ENCODE data around the gene KRT82. TPM values are rescaled to one million over a fixed set of nuclear protein-coding genes. Genes with fewer than 3 reads are reported as not detected.

Gene KRT82
- total and polyA plus RNA-seq, 4 donors: not detected

- no peaks in the 10 kb centered on the region for H3K27me3 ChIP-seq (ENCODE audit: control insufficient read depth in 4 of 4, insufficient read depth in 4 of 4, low read length in 3 of 4)
- no peak for DNase-seq (ENCODE audit: low spot score)
- TF ChIP-seq CTCF (IDR thresholded peaks at IDR 0.05; ENCODE audit: low read depth, low read length, missing input control): no peak
- H3K27ac ChIP-seq (ENCODE audit: low read depth in 1 of 2, low read length in 2 of 2): no peak overlapping the region
- H3K4me1 ChIP-seq (ENCODE audit: control insufficient read depth in 4 of 4, insufficient read depth in 4 of 4, low read length in 3 of 4): no peaks in the 10 kb centered on the region
- H3K9ac ChIP-seq (ENCODE audit: low read depth in 1 of 2, low read length in 2 of 2): no peak overlapping the region
- H3K4me3 ChIP-seq (ENCODE audit: low read depth in 1 of 3, low read length in 3 of 3): no peak overlapping the region
- H3K9me3 ChIP-seq (ENCODE audit: control insufficient read depth in 4 of 4, low read length in 3 of 4): no peaks in the 10 kb centered on the region
- 85% methylated on average over 6 of the region's 6 CpGs for WGBS
- H3K36me3 ChIP-seq (ENCODE audit: control insufficient read depth in 4 of 4, insufficient read depth in 3 of 4, low read depth in 1 of 4, low read length in 3 of 4): no peaks in the 10 kb centered on the region
These were observed 36.3 kb downstream of the KRT82 start for GRCh38 chr12:52369809-52370208.

- Histone ChIP-seq H3K27ac (ENCODE audit: low read depth in 1 of 2, low read length in 2 of 2) (no peak overlapping the region), H3K36me3 (ENCODE audit: control insufficient read depth in 4 of 4, insufficient read depth in 3 of 4, low read depth in 1 of 4, low read length in 3 of 4) (no peaks in the 10 kb centered on the region), H3K9ac (ENCODE audit: low read depth in 1 of 2, low read length in 2 of 2) (no peak overlapping the region), H3K27me3 (ENCODE audit: control insufficient read depth in 4 of 4, insufficient read depth in 4 of 4, low read length in 3 of 4) (no peaks in the 10 kb centered on the region), H3K4me1 (ENCODE audit: control insufficient read depth in 4 of 4, insufficient read depth in 4 of 4, low read length in 3 of 4) (no peaks in the 10 kb centered on the region), H3K9me3 (ENCODE audit: control insufficient read depth in 4 of 4, low read length in 3 of 4) (no peaks in the 10 kb centered on the region), H3K4me3 (ENCODE audit: low read depth in 1 of 3, low read length in 3 of 3) (no peak overlapping the region)
- TF ChIP-seq REST (IDR thresholded peaks at IDR 0.05): no peak
- no peak for TF ChIP-seq NR2F2 (IDR thresholded peaks at IDR 0.05)
- no peak for TF ChIP-seq ZBTB33 (IDR thresholded peaks at IDR 0.05)
- no peak for TF ChIP-seq CTCF (IDR thresholded peaks at IDR 0.05; ENCODE audit: low read depth, low read length, missing input control)
- no peak for TF ChIP-seq GABPA (IDR thresholded peaks at IDR 0.05 in 1 of 2, conservative IDR thresholded peaks at IDR 0.05 in 1 of 2)
- no peak for TF ChIP-seq MAX (IDR thresholded peaks at IDR 0.05)
- TF ChIP-seq JUND (IDR thresholded peaks at IDR 0.05): no peak
- no peak for TF ChIP-seq ATF3 (IDR thresholded peaks at IDR 0.05)
- TF ChIP-seq RXRA (IDR thresholded peaks at IDR 0.05): no peak
- no peak for TF ChIP-seq RAD21 (IDR thresholded peaks at IDR 0.05)
- TF ChIP-seq HNF4G (IDR thresholded peaks at IDR 0.05): no peak
- no peak for TF ChIP-seq HNF4A (conservative IDR thresholded peaks at IDR 0.05)
- no peak for TF ChIP-seq TAF1 (conservative IDR thresholded peaks at IDR 0.05)
- no peak for TF ChIP-seq EGR1 (IDR thresholded peaks at IDR 0.05; ENCODE audit: low read depth in 2 of 2)
- TF ChIP-seq FOXA2 (IDR thresholded peaks at IDR 0.05): no peak
- TF ChIP-seq SP1 (IDR thresholded peaks at IDR 0.05): no peak
- TF ChIP-seq FOXA1 (IDR thresholded peaks at IDR 0.05): no peak
- WGBS: 82% methylated on average over 3 of the region's 3 CpGs
- no peak for DNase-seq (ENCODE audit: low spot score)
These were observed 36.9 kb downstream of the KRT82 start for GRCh38 chr12:52369211-52369610.

Measured in liver (tissue), 9 donors.